Activated CD8-positive, alpha-beta T cell treated with anti-CD3 and anti-CD28 coated beads, Interleukin-2, amount 10 ng/mL, durations not matched to agents 7 days and 5 days (primary cell): ENCODE data around the gene SLC17A1. TPM values are rescaled to one million over a fixed set of nuclear protein-coding genes. Genes with fewer than 3 reads are reported as not detected.

Experiments
- ATAC-seq: fragments of 150-1000 bp; cut with Tn5 transposase; one replicate; pipeline ENCODE4 v1.10.0; 2021; ENCODE audit warnings: moderate library complexity
- CTCF ChIA-PET: fragments of 350-600 bp; sonication (Branson Sonifier 250); formaldehyde crosslinking; loops from one replicate; lab custom pipeline; 2021; ENCODE audit warnings: antibody characterized with exemption; lab: Charles Lee
- POLR2A ChIA-PET: fragments of 350-600 bp; sonication (Branson Sonifier 250); formaldehyde crosslinking; loops from one replicate; lab custom pipeline; 2021; ENCODE audit warnings: antibody characterized with exemption; lab: Charles Lee
- DNase-seq: peaks from one replicate; pipeline ENCODE4 v3.0.0-alpha.2; 2020
- H3K27ac Mint-ChIP-seq: one replicate; pipeline ENCODE4 v1.8.0; 2021; ENCODE audit warnings: mild to moderate bottlenecking, mixed read lengths
- H3K27me3 Mint-ChIP-seq: one replicate; pipeline ENCODE4 v1.8.0; 2021; ENCODE audit warnings: low read depth, mixed read lengths
- H3K36me3 Mint-ChIP-seq: one replicate; pipeline ENCODE4 v1.8.0; 2021; ENCODE audit warnings: low read depth, mixed read lengths
- H3K4me1 Mint-ChIP-seq: one replicate; pipeline ENCODE4 v1.8.0; 2021; ENCODE audit warnings: low read depth, mixed read lengths
- H3K4me3 Mint-ChIP-seq: one replicate; pipeline ENCODE4 v1.8.0; 2021; ENCODE audit warnings: mild to moderate bottlenecking, mixed read lengths
- H3K9me3 Mint-ChIP-seq: one replicate; pipeline ENCODE4 v1.8.0; 2022; ENCODE audit warnings: mixed read lengths; ENCODE audit not compliant: insufficient read depth
- total RNA-seq, 2 experiments: library from RNA; stranded (reverse); gene quantifications; one replicate each; pipeline ENCODE4 v1.2.3, GENCODE V29; 2021

The SLC17A1 gene
- total RNA-seq, 2 experiments from 2014 or later: not detected

GRCh38 chr6:25787428-25787827 lies 44.4 kb downstream of the SLC17A1 start:
- Mint-ChIP-seq H3K27me3 (peaks cover 6% of the 10 kb centered on the region), H3K27ac (no peak overlapping the region), H3K4me3 (no peak overlapping the region), H3K9me3 (no peaks in the 10 kb centered on the region), H3K4me1 (peaks cover 7% of the 10 kb centered on the region), H3K36me3 (no peaks in the 10 kb centered on the region)
- POLR2A ChIA-PET: no interaction called here
- no peak for DNase-seq
- CTCF ChIA-PET: interaction anchor here (0.8 to 1.2 kb wide), 4 partner anchors 102 to 585 kb away, joined by 3 to 4 read pairs (median 4); no protein-coding TSS in a partner anchor
- no peak for ATAC-seq

- DNase-seq: no peak
- Mint-ChIP-seq H3K27me3 (no peaks in the 10 kb centered on the region), H3K36me3 (no peaks in the 10 kb centered on the region), H3K4me3 (no peak overlapping the region), H3K27ac (no peak overlapping the region), H3K4me1 (peaks cover 17% of the 10 kb centered on the region), H3K9me3 (no peaks in the 10 kb centered on the region)
- ChIA-PET POLR2A (no interaction called here), CTCF (no interaction called here)
- ATAC-seq: no peak
These were observed 50.7 kb downstream of the SLC17A1 start for GRCh38 chr6:25781134-25781533.

- Mint-ChIP-seq H3K4me1 (peaks cover 14% of the 10 kb centered on the region), H3K27ac (no peak overlapping the region), H3K27me3 (peaks cover 11% of the 10 kb centered on the region), H3K9me3 (no peaks in the 10 kb centered on the region), H3K4me3 (no peak overlapping the region), H3K36me3 (no peaks in the 10 kb centered on the region)
- ATAC-seq (no peak), DNase-seq (no peak)
- CTCF ChIA-PET: interaction anchor here (0.9 kb wide), 1 partner anchor 10 kb away, joined by 3 read pairs; no protein-coding TSS in a partner anchor
- POLR2A ChIA-PET: no interaction called here
These were observed 53.8 kb downstream of the SLC17A1 start for GRCh38 chr6:25777856-25778649.

DNA sequence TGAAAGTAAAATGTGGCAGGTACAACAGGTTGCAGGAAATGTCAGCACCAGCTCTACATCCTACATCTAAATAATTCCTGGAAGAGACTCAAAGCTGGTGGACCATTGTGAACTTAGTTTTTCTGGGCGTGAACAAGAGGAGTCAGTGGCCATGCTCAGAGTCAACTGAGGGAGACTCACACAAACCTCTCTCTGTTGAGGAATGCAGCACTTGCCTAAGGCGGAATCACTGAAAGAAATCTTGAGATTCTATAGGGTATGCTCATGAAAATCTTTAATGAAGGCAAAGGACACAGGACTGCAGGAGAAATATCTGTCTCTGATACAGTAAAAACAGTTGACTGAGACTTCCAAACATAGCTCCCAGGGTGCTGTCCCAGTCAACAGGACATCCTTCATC lies 54.8 kb downstream of the SLC17A1 start:
- Mint-ChIP-seq H3K36me3 (no peaks in the 10 kb centered on the region), H3K9me3 (no peaks in the 10 kb centered on the region), H3K4me3 (no peak overlapping the region), H3K27ac (no peak overlapping the region), H3K4me1 (peaks cover 10% of the 10 kb centered on the region), H3K27me3 (peaks cover 11% of the 10 kb centered on the region)
- POLR2A ChIA-PET: no interaction called here
- CTCF ChIA-PET: interaction anchor here (0.9 to 1.5 kb wide), 2 partner anchors 9 to 57 kb away, joined by 3 to 4 read pairs; no protein-coding TSS in a partner anchor
- no peak for ATAC-seq
- no peak for DNase-seq

- no peak overlapping the region for H3K4me3 Mint-ChIP-seq
- no peak for ATAC-seq
- peaks cover 10% of the 10 kb centered on the region for H3K4me1 Mint-ChIP-seq
- no peak for DNase-seq
- peaks cover 11% of the 10 kb centered on the region for H3K27me3 Mint-ChIP-seq
- H3K9me3 Mint-ChIP-seq: no peaks in the 10 kb centered on the region
- no peak overlapping the region for H3K27ac Mint-ChIP-seq
- ChIA-PET CTCF (no interaction called here), POLR2A (no interaction called here)
- no peaks in the 10 kb centered on the region for H3K36me3 Mint-ChIP-seq
These were observed 57.6 kb downstream of the SLC17A1 start for GRCh38 chr6:25774120-25774715.

GRCh38 chr6:25769983-25770382 lies 61.9 kb downstream of the SLC17A1 start:
- no peak overlapping the region for H3K4me3 Mint-ChIP-seq
- no peaks in the 10 kb centered on the region for H3K4me1 Mint-ChIP-seq
- CTCF ChIA-PET: no interaction called here
- H3K27ac Mint-ChIP-seq: no peak overlapping the region
- H3K27me3 Mint-ChIP-seq: peaks cover 19% of the 10 kb centered on the region
- DNase-seq (no peak), ATAC-seq (no peak)
- H3K36me3 Mint-ChIP-seq: no peaks in the 10 kb centered on the region
- POLR2A ChIA-PET: no interaction called here
- H3K9me3 Mint-ChIP-seq: no peaks in the 10 kb centered on the region

DNA sequence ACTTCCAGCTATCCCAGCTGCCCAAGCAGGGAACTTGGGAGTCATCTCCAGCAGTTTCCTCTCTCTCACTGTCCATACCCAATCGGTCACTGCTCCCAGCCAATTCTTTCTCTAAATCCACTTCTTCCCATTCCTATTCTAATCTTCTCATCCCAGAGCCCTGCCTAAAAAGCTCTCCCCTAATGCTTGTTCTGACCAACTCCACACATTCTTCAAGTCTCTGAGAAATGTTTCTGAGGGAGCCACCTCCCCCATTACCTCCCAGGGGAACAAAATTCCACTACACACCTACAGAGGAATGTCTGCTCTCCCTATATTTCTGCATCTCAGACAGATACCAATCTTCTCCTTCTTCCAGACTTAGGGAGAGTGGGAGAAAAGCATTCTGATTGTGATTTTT lies 63.3 kb downstream of the SLC17A1 start:
- ATAC-seq (no peak), DNase-seq (no peak)
- ChIA-PET POLR2A (no interaction called here), CTCF (interaction anchor here (0.9 to 1.5 kb wide), 4 partner anchors 9 to 503 kb away, joined by 3 to 4 read pairs (median 3); partner anchors contain the start of gene SLC17A4)
- H3K27me3 Mint-ChIP-seq: peaks cover 12% of the 10 kb centered on the region
- H3K4me3 Mint-ChIP-seq: no peak overlapping the region
- no peaks in the 10 kb centered on the region for H3K4me1 Mint-ChIP-seq
- no peaks in the 10 kb centered on the region for H3K9me3 Mint-ChIP-seq
- H3K27ac Mint-ChIP-seq: no peak overlapping the region
- H3K36me3 Mint-ChIP-seq: no peaks in the 10 kb centered on the region

GRCh38 chr6:25764611-25765010 lies 67.2 kb downstream of the SLC17A1 start:
- no peak for DNase-seq
- POLR2A ChIA-PET: no interaction called here
- CTCF ChIA-PET: interaction anchor here (0.9 to 1.2 kb wide), 2 partner anchors 10 to 499 kb away, joined by 3 read pairs; partner anchors contain the start of gene SLC17A4
- H3K4me3 Mint-ChIP-seq: no peak overlapping the region
- H3K27ac Mint-ChIP-seq: no peak overlapping the region
- no peaks in the 10 kb centered on the region for H3K4me1 Mint-ChIP-seq
- no peaks in the 10 kb centered on the region for H3K36me3 Mint-ChIP-seq
- H3K27me3 Mint-ChIP-seq: peaks cover 11% of the 10 kb centered on the region
- no peaks in the 10 kb centered on the region for H3K9me3 Mint-ChIP-seq
- ATAC-seq: no peak

- no peaks in the 10 kb centered on the region for H3K9me3 Mint-ChIP-seq
- DNase-seq (no peak), ATAC-seq (no peak)
- CTCF ChIA-PET: no interaction called here
- POLR2A ChIA-PET: interaction anchor here (0.7 kb wide), 1 partner anchor 174 kb away, joined by 3 read pairs; no protein-coding TSS in a partner anchor
- no peaks in the 10 kb centered on the region for H3K36me3 Mint-ChIP-seq
- no peak overlapping the region for H3K27ac Mint-ChIP-seq
- H3K27me3 Mint-ChIP-seq: peaks cover 24% of the 10 kb centered on the region
- H3K4me1 Mint-ChIP-seq: no peaks in the 10 kb centered on the region
- no peak overlapping the region for H3K4me3 Mint-ChIP-seq
These were observed 73.8 kb downstream of the SLC17A1 start for GRCh38 chr6:25757936-25758642.

GRCh38 chr6:25756382-25757363 lies 75.2 kb downstream of the SLC17A1 start:
- POLR2A ChIA-PET: no interaction called here
- CTCF ChIA-PET: no interaction called here
- Mint-ChIP-seq H3K4me3 (no peak overlapping the region), H3K27me3 (peaks cover 24% of the 10 kb centered on the region), H3K36me3 (no peaks in the 10 kb centered on the region), H3K27ac (no peak overlapping the region), H3K9me3 (no peaks in the 10 kb centered on the region), H3K4me1 (no peaks in the 10 kb centered on the region)
- no peak for ATAC-seq
- no peak for DNase-seq

DNA sequence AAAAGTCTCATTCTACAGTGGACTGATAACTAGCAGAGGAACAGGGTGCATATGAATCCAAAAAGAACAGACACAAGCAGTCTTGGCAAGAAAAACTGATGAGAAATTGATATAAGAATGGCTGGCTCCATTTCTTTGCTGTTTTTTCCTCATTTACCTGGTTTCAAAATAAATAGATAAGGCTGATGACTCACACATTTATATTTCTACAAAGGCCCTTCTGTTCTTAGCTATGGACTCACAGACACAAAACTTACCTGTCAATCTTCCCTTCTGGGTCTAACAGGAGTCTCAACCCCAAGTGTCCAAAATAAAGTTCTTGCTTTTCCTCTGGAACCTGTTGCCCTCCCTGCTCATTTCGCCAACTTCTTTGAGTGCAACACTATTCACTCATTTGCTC lies 76.4 kb downstream of the SLC17A1 start:
- no peaks in the 10 kb centered on the region for H3K36me3 Mint-ChIP-seq
- H3K27me3 Mint-ChIP-seq: peaks cover 23% of the 10 kb centered on the region
- no peaks in the 10 kb centered on the region for H3K9me3 Mint-ChIP-seq
- no peak overlapping the region for H3K27ac Mint-ChIP-seq
- CTCF ChIA-PET: interaction anchor here (1.2 to 1.4 kb wide), 2 partner anchors 9 to 13 kb away, joined by 3 to 4 read pairs; no protein-coding TSS in a partner anchor
- DNase-seq: no peak
- H3K4me3 Mint-ChIP-seq: no peak overlapping the region
- POLR2A ChIA-PET: no interaction called here
- ATAC-seq: no peak
- H3K4me1 Mint-ChIP-seq: no peaks in the 10 kb centered on the region
